Natural killer cell (primary cell): Measurements from ENCODE around the gene PCCA. TPM values are rescaled to one million over a fixed set of nuclear protein-coding genes. Genes with fewer than 3 reads are reported as not detected.

Experiments used
- ATAC-seq, 3 donors: fragments of 150-1000 bp in 2 of 3; fragments of 200-7000 bp in 1 of 3; cut with Tn5 transposase; 1 replicate in 1 of 3; 2 replicates in 2 of 3; pipeline ENCODE4 v1.10.0; 2021; ENCODE audit warnings: mild to moderate bottlenecking in 2 of 3, moderate library complexity in 2 of 3
- DNase-seq, 2 donors: peaks; one replicate each; pipeline versions ENCODE4 v3.0.0 to v3.0.0-alpha.2; 2013 to 2021; ENCODE audit warnings: mixed read lengths in 1 of 2
- H3K27ac ChIP-seq: one replicate; pipeline ENCODE4 v1.5.1; 2013; ENCODE audit warnings: mild to moderate bottlenecking, low read length
- H3K27me3 ChIP-seq: one replicate; pipeline ENCODE4 v1.6.1; 2013; ENCODE audit warnings: low read length; ENCODE audit not compliant: control insufficient read depth, insufficient read depth
- H3K36me3 ChIP-seq: one replicate; pipeline ENCODE4 v1.6.1; 2013; ENCODE audit warnings: low read length; ENCODE audit not compliant: control insufficient read depth, insufficient read depth
- H3K4me1 ChIP-seq: one replicate; pipeline ENCODE4 v1.6.1; 2013; ENCODE audit warnings: low read length; ENCODE audit not compliant: control insufficient read depth, insufficient read depth
- H3K4me3 ChIP-seq: one replicate; pipeline ENCODE4 v1.5.1; 2013; ENCODE audit warnings: low read length
- H3K9me3 ChIP-seq: one replicate; pipeline ENCODE4 v1.6.1; 2013; ENCODE audit warnings: low read length; ENCODE audit not compliant: control insufficient read depth, insufficient read depth
- H3K27ac Mint-ChIP-seq, 2 donors: one replicate each; pipeline ENCODE4 v1.8.0; 2022; ENCODE audit warnings: mild to moderate bottlenecking in 2 of 2, mixed read lengths in 2 of 2, moderate library complexity in 1 of 2
- H3K27me3 Mint-ChIP-seq, 2 donors: one replicate each; pipeline ENCODE4 v1.8.0; 2022; ENCODE audit warnings: low read depth in 2 of 2, mixed read lengths in 2 of 2
- H3K36me3 Mint-ChIP-seq: one replicate; pipeline ENCODE4 v1.8.0; 2022; ENCODE audit warnings: mixed read lengths
- H3K4me1 Mint-ChIP-seq, 2 donors: one replicate each; pipeline ENCODE4 v1.8.0; 2022; ENCODE audit warnings: mixed read lengths in 2 of 2
- H3K4me3 Mint-ChIP-seq: one replicate; pipeline ENCODE4 v1.8.0; 2022; ENCODE audit warnings: mild to moderate bottlenecking, moderate library complexity, mixed read lengths
- H3K9me3 Mint-ChIP-seq, 2 donors: one replicate each; pipeline ENCODE4 v1.8.0; 2022; ENCODE audit warnings: mixed read lengths in 2 of 2
- CTCF ChIP-seq: fragments of 200-600 bp; IDR thresholded peaks from one replicate; pipeline ENCODE4 v1.8.0; 2022; ENCODE audit warnings: antibody characterized with exemption
- WGBS: methylation state at CpG from one replicate; pipeline ENCODE4 v1.1.7; 2013; ENCODE audit warnings: missing lambda C conversion rate; ENCODE audit not compliant: insufficient coverage; 5-methylcytosine and 5-hydroxymethylcytosine counted together
- intact Hi-C: fragments of 100-400 bp; cut with micrococcal nuclease; formaldehyde crosslinking; loops from one replicate; pipeline ENCODE4 v1.14.2; 2022
- total RNA-seq, 4 donors: library from RNA; stranded (reverse); fragments of 120-200 nt in 1 of 4; gene quantifications; one replicate each; pipeline versions ENCODE4 v1.2.3 to v1.2.4, GENCODE V29; 2013 to 2022

Gene PCCA
- total RNA-seq, 3 donors from 2014 or later (not counting 1 experiment from before 2014, with no cell fraction given) = 25.5 to 28.5 (median 28.2) TPM

- ATAC-seq (peak in 1 of 3 donors; percentile 44), DNase-seq (no peak)
- H3K4me1 ChIP-seq = no peaks in the 10 kb centered on the region
- Mint-ChIP-seq H3K4me3 (no peak overlapping the region), H3K9me3 (no peaks in the 10 kb centered on the region), H3K27me3 (no peaks in the 10 kb centered on the region), H3K4me1 (peaks cover 7 to 9% of the 10 kb centered on the region in 2 donors), H3K36me3 (no peaks in the 10 kb centered on the region), H3K27ac (no peak overlapping the region)
- H3K4me3 ChIP-seq = no peak overlapping the region
- 59% methylated on average over 4 of the region's 4 CpGs for WGBS
- no peaks in the 10 kb centered on the region for H3K36me3 ChIP-seq
- no peaks in the 10 kb centered on the region for H3K27me3 ChIP-seq
- intact Hi-C loops = no loop called here
- H3K9me3 ChIP-seq = no peaks in the 10 kb centered on the region
- TF ChIP-seq CTCF = no peak
- H3K27ac ChIP-seq = no peak overlapping the region
Observed at GRCh38 chr13:100388923-100389322, 300.0 kb downstream of the PCCA start.

GRCh38 chr13:100389617-100390016, 300.7 kb downstream of the PCCA start:
- H3K36me3 Mint-ChIP-seq = no peaks in the 10 kb centered on the region
- peaks cover 7 to 9% of the 10 kb centered on the region in 2 donors for H3K4me1 Mint-ChIP-seq
- H3K27me3 Mint-ChIP-seq = no peaks in the 10 kb centered on the region
- DNase-seq (no peak), ATAC-seq (no peak)
- no peaks in the 10 kb centered on the region for H3K9me3 Mint-ChIP-seq
- TF ChIP-seq CTCF = no peak
- Histone ChIP-seq H3K36me3 (no peaks in the 10 kb centered on the region), H3K4me3 (no peak overlapping the region), H3K4me1 (no peaks in the 10 kb centered on the region), H3K9me3 (no peaks in the 10 kb centered on the region), H3K27me3 (no peaks in the 10 kb centered on the region), H3K27ac (no peak overlapping the region)
- WGBS = 67% methylated on average over 3 of the region's 3 CpGs
- intact Hi-C loops = no loop called here
- H3K27ac Mint-ChIP-seq = no peak overlapping the region
- H3K4me3 Mint-ChIP-seq = no peak overlapping the region

- H3K4me1 Mint-ChIP-seq = peaks cover 7 to 9% of the 10 kb centered on the region in 2 donors
- Histone ChIP-seq H3K9me3 (no peaks in the 10 kb centered on the region), H3K36me3 (no peaks in the 10 kb centered on the region), H3K27ac (no peak overlapping the region), H3K27me3 (no peaks in the 10 kb centered on the region), H3K4me3 (no peak overlapping the region), H3K4me1 (no peaks in the 10 kb centered on the region)
- no peak for TF ChIP-seq CTCF
- peak; percentile 19 to 32 for DNase-seq
- no peak overlapping the region for H3K4me3 Mint-ChIP-seq
- no peaks in the 10 kb centered on the region for H3K9me3 Mint-ChIP-seq
- peak; percentile 53 to 71 (median 55) for ATAC-seq
- intact Hi-C loops = no loop called here
- no peak overlapping the region for H3K27ac Mint-ChIP-seq
- H3K36me3 Mint-ChIP-seq = no peaks in the 10 kb centered on the region
- WGBS = 91% methylated on average over 10 of the region's 12 CpGs
- H3K27me3 Mint-ChIP-seq = no peaks in the 10 kb centered on the region
Observed at GRCh38 chr13:100392709-100393630, 304.1 kb downstream of the PCCA start.
